K562 (cell line): Measurements from ENCODE around the gene POC5. TPM values are rescaled to one million over a fixed set of nuclear protein-coding genes. Genes with fewer than 3 reads are reported as not detected.

Experiments
- ATAC-seq: fragments of 200-7000 bp; cut with Tn5 transposase; 3 replicates; pipeline ENCODE4 v1.9.1; 2020; ENCODE audit warnings: moderate library complexity
- BruUV-seq: library from RNA; stranded (reverse); fragments of 400-500 nt; replicated peaks from 2 replicates; lab custom pipeline; 2021; lab: Mats Ljungman, UMichigan
- CTCF ChIA-PET: fragments of 300-600 bp; formaldehyde crosslinking; extraction: SDS; loops from one replicate; lab custom pipeline; 2021; ENCODE audit warnings: low intra/inter-chr PET ratio; lab: Yijun Ruan, JAX
- POLR2A ChIA-PET: fragments of 300-600, 350-650 bp; sonication (Branson Sonifier 250); formaldehyde crosslinking; extraction: SDS; loops from one replicate; lab custom pipeline; 2021; ENCODE audit warnings: antibody characterized with exemption, inconsistent platforms; lab: Yijun Ruan, JAX
- DNase-seq, 4 experiments: peaks; one replicate each; pipeline versions ENCODE4 v3.0.0 to v3.0.0-alpha.2; 2011 to 2018; ENCODE audit warnings: low spot score in 3 of 4, mixed read lengths in 3 of 4; ENCODE audit errors: extremely low read depth in 1 of 4
- FAIRE-seq: peaks from 2 replicates; lab custom pipeline; 2011; peaks lifted over from hg19 to GRCh38; lab: Jason Lieb, UNC
- H2AFZ ChIP-seq: 2 replicates; pipeline ENCODE4 v1.6.0; 2011; ENCODE audit warnings: low read depth, low read length, control low read depth, inconsistent platforms
- H3K27ac ChIP-seq: fragments of 200-600 bp; 3 replicates; pipeline ENCODE4 v1.8.0; 2011; ENCODE audit warnings: low read depth, mild to moderate bottlenecking, control low read depth, inconsistent platforms, low read length, moderate library complexity, mixed read lengths; ENCODE audit errors: extremely low read depth
- H3K27me3 ChIP-seq, 2 experiments: fragments of 300-600 bp in 1 of 2; 2 replicates in 1 of 2; 3 replicates in 1 of 2; pipeline versions ENCODE4 v1.6.0 to v1.8.0; 2011; ENCODE audit warnings: inconsistent platforms in 2 of 2, low read length in 2 of 2, mild to moderate bottlenecking in 1 of 2, mixed read lengths in 1 of 2, moderate library complexity in 1 of 2; ENCODE audit not compliant: control insufficient read depth in 2 of 2, insufficient read depth in 2 of 2
- H3K36me3 ChIP-seq: fragments of 300-600 bp; 3 replicates; pipeline ENCODE4 v1.8.0; 2011; ENCODE audit warnings: mild to moderate bottlenecking, low read length, inconsistent platforms; ENCODE audit not compliant: control insufficient read depth, insufficient read depth
- H3K4me1 ChIP-seq, 2 experiments: fragments of 200-600 bp in 1 of 2; replicated peaks in 1 of 2; 2 replicates in 1 of 2; 3 replicates in 1 of 2; pipeline versions ENCODE4 v1.5.1 to v1.8.0; 2011; ENCODE audit warnings: inconsistent platforms in 2 of 2, low read length in 2 of 2, mild to moderate bottlenecking in 1 of 2, mixed read lengths in 1 of 2, moderate library complexity in 1 of 2; ENCODE audit not compliant: control insufficient read depth in 2 of 2, insufficient read depth in 2 of 2
- H3K4me2 ChIP-seq: 2 replicates; pipeline ENCODE4 v1.6.1; 2011; ENCODE audit warnings: low read length, control low read depth, inconsistent platforms, mixed read lengths; ENCODE audit not compliant: insufficient read depth
- H3K4me3 ChIP-seq: fragments of 200-600 bp; sonication (generic), shearing (Covaris generic); 2 replicates; pipeline ENCODE4 v1.5.1; 2016; ENCODE audit warnings: control low read depth, inconsistent platforms
- H3K79me2 ChIP-seq: fragments of 200-600 bp; 3 replicates; pipeline ENCODE4 v1.8.0; 2011; ENCODE audit warnings: low read length, inconsistent platforms; ENCODE audit not compliant: control insufficient read depth, insufficient read depth
- H3K9ac ChIP-seq, 2 experiments: 2 replicates each; pipeline versions ENCODE4 v1.6.0 to v1.6.1; 2011; ENCODE audit warnings: low read depth in 2 of 2, low read length in 2 of 2, control low read depth in 1 of 2, inconsistent platforms in 1 of 2, mild to moderate bottlenecking in 1 of 2, mixed read lengths in 1 of 2; ENCODE audit not compliant: insufficient read depth in 1 of 2
- H3K9me1 ChIP-seq: one replicate; pipeline ENCODE4 v1.6.0; 2011; ENCODE audit warnings: inconsistent platforms, mild to moderate bottlenecking, low read length, moderate library complexity; ENCODE audit not compliant: control insufficient read depth, insufficient read depth
- H3K9me3 ChIP-seq: replicated peaks from 2 replicates; pipeline ENCODE4 v1.5.1; 2011; ENCODE audit warnings: low read depth, low read length, inconsistent platforms; ENCODE audit not compliant: control insufficient read depth, insufficient read depth
- H4K20me1 ChIP-seq: replicated peaks from 2 replicates; pipeline ENCODE4 v1.6.1; 2011; ENCODE audit warnings: low read length, inconsistent platforms, mixed read lengths; ENCODE audit not compliant: control insufficient read depth, insufficient read depth
- ADNP ChIP-seq: fragments of 200-800 bp; sonication (Bioruptor generic); IDR thresholded peaks from 2 replicates; pipeline ENCODE4 v1.6.1; 2016; ENCODE audit warnings: missing genetic modification characterization, missing compliant biosample characterization
- AFF4 ChIP-seq: sonication (generic); formaldehyde crosslinking; IDR thresholded peaks from 2 replicates; pipeline ENCODE4 v1.8.0; 2023; ENCODE audit warnings: mild to moderate bottlenecking, missing genetic modification reagents
- ATF3 ChIP-seq, 2 experiments: fragments of 450-650 bp in 1 of 2; sonication (generic) in 1 of 2; formaldehyde crosslinking in 1 of 2; IDR thresholded peaks in 1 of 2; conservative IDR thresholded peaks in 1 of 2; 2 replicates each; pipeline versions ENCODE4 v1.6.1 to v1.8.1; 2016 to 2023; ENCODE audit warnings: mild to moderate bottlenecking in 2 of 2, moderate library complexity in 2 of 2, inconsistent platforms in 1 of 2, missing genetic modification reagents in 1 of 2
- ESRRA ChIP-seq: fragments of 450-650 bp; IDR thresholded peaks from 2 replicates; pipeline ENCODE4 v1.6.1; 2014; ENCODE audit warnings: low read depth, mild to moderate bottlenecking, moderate library complexity, borderline replicate concordance
- FOXA3 ChIP-seq, 2 experiments: fragments of 450-650 bp in 1 of 2; sonication (generic) in 1 of 2; formaldehyde crosslinking; IDR thresholded peaks in 1 of 2; conservative IDR thresholded peaks in 1 of 2; 2 replicates each; pipeline versions ENCODE4 v1.4.0 to v1.8.0; 2020 to 2022; ENCODE audit warnings: mild to moderate bottlenecking in 2 of 2, missing genetic modification reagents in 1 of 2
- PBX2 ChIP-seq, 2 experiments: IDR thresholded peaks in 1 of 2; conservative IDR thresholded peaks in 1 of 2; 2 replicates each; pipeline ENCODE4 v1.6.1; 2016; ENCODE audit warnings: low read depth in 2 of 2, mild to moderate bottlenecking in 1 of 2, missing compliant biosample characterization in 1 of 2, missing genetic modification characterization in 1 of 2, moderate library complexity in 1 of 2
- SREBF2 ChIP-seq: sonication (generic); formaldehyde crosslinking; IDR thresholded peaks from 2 replicates; pipeline ENCODE4 v1.4.0; 2020; ENCODE audit warnings: mild to moderate bottlenecking, missing genetic modification reagents
- TBL1XR1 ChIP-seq, 2 experiments: IDR thresholded peaks; 2 replicates each; pipeline ENCODE4 v1.6.1; 2012; ENCODE audit warnings: improper control_type of control experiment in 2 of 2, low read length in 2 of 2, mild to moderate bottlenecking in 1 of 2
- TEAD1 ChIP-seq, 2 experiments: fragments of 450-650 bp in 1 of 2; sonication (generic) in 1 of 2; formaldehyde crosslinking; IDR thresholded peaks; 2 replicates each; pipeline versions ENCODE4 v1.4.0 to v1.8.0; 2020 to 2022; ENCODE audit warnings: mild to moderate bottlenecking in 2 of 2, missing genetic modification reagents in 1 of 2
- ZFP36 ChIP-seq: fragments of 150-350 bp; IDR thresholded peaks from 2 replicates; pipeline ENCODE4 v1.6.1; 2018; ENCODE audit warnings: low read length, low read depth; ENCODE audit not compliant: partially characterized antibody
- ZFPM2 ChIP-seq: fragments of 250-450 bp; sonication (Bioruptor Pico); IDR thresholded peaks from 2 replicates; pipeline ENCODE4 v1.5.1; 2022; ENCODE audit warnings: mild to moderate bottlenecking
- ZNF165 ChIP-seq: fragments of 250-450 bp; sonication (Bioruptor Pico); IDR thresholded peaks from 2 replicates; pipeline ENCODE4 v1.4.0; 2020; ENCODE audit warnings: borderline replicate concordance
- ZNF184 ChIP-seq: sonication (generic); formaldehyde crosslinking; IDR thresholded peaks from 2 replicates; pipeline ENCODE4 v1.5.0; 2020; ENCODE audit warnings: missing genetic modification reagents
- WGBS: fragments of 100-300 bp; shearing (Covaris generic); methylation state at CpG from one replicate; pipeline ENCODE4 v1.1.6; 2016; ENCODE audit warnings: low coverage, mixed read lengths; ENCODE audit not compliant: insufficient coverage; ENCODE audit errors: missing lambda C conversion rate; 5-methylcytosine and 5-hydroxymethylcytosine counted together
- in situ Hi-C: fragments of 300-500 bp; cut with MboI; formaldehyde crosslinking; loops from 4 replicates; pipeline ENCODE4 v1.15.0; 2018; ENCODE audit warnings: inconsistent platforms, mixed read lengths
- intact Hi-C: fragments of 100-400 bp; cut with micrococcal nuclease; formaldehyde crosslinking; loops from 2 replicates; pipeline ENCODE4 v1.14.2; 2022
- polyA plus RNA-seq, 8 experiments: library from polyadenylated mRNA; depleted of rRNA in 4 of 8; stranded (reverse) in 5 of 8; unstranded in 3 of 8; fragments of >200 nt; fragmentation: Nextera tagmentation in 2 of 8; fragmentation: Illumina TruSeq in 1 of 8; extraction: Ambion mirVana in 2 of 8; extraction: Trizol in 1 of 8; gene quantifications; 2 replicates each; pipeline versions ENCODE4 v1.2.1 to v1.2.3, GENCODE V29; 2011 to 2014; ENCODE audit warnings: inconsistent platforms in 1 of 8, missing spikeins in 1 of 8
- total RNA-seq, 7 experiments: library from RNA; depleted of rRNA in 6 of 7; stranded (reverse); fragments of >200 nt in 6 of 7; fragmentation: Illumina TruSeq in 2 of 7; extraction: Trizol in 2 of 7; gene quantifications; 2 replicates each; pipeline versions ENCODE4 v1.2.1 to v1.2.3, GENCODE V29; 2011 to 2021; ENCODE audit warnings: low replicate concordance in 1 of 7

The POC5 gene
- total and polyA plus RNA-seq, 9 of the 15 experiments (the other 6 are each of a cell fraction or from before 2014, with no cell fraction given), result 14.5 to 38.2 (median 27.0) TPM

DNA sequence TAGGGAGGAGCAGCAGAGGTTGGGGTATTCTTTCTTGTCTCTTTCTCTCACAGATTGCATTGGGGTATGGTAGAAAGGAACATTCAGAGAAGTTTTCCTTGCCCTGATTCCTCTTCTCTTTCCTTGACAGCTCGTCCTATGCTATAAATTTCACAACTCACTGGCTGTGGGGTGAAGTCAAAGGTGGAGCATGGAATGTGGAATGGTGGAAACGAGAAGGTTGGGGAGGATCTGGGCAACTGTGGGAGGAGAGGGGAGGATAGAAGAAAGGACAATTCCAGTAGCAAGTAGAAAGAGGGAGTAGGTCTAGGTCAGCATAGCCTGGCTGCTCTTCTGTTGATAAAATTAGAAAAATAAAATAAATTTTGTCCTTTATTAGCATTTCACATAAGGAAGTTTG, 39.0 kb upstream of the POC5 start (continued):
- TF ChIP-seq ZNF184 (CRISPR knock-in tag) (no peak), SREBF2 (CRISPR knock-in tag) (no peak), ESRRA (no peak)

DNA sequence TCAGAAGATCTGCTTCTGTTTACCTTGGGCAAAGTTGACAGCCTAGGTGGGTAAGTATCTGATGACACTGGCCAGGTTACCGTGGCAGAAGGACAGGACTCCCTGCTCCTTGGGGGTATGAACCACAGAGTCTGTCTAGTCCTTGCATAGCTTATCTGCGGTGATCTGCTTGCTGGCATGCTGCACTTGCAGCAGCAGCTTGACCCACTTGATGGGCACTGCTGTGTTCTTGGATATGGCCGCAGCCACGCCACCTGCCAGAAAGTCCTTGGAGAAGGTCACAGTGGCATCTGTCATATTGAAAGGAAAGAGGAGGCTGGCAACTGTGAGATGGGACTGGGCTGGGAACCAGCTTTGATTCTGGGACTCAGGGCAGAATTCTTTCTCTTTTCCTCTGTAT, 35.9 kb upstream of the POC5 start:
- peaks cover 0 to 10% of the 10 kb centered on the region in 2 experiments; a peak in 3 of 5 replicates for H3K27me3 ChIP-seq
- WGBS, result 0% methylated on average over 4 of the region's 4 CpGs
- intact Hi-C loops, result no loop called here
- no peak for TF ChIP-seq ATF3 (IDR thresholded peaks at IDR 0.05)
- no peak for TF ChIP-seq ATF3 (CRISPR knock-in tag; conservative IDR thresholded peaks at IDR 0.05)
- TF ChIP-seq ZFP36, result no peak
- TF ChIP-seq TBL1XR1 (IDR thresholded peaks at IDR 0.05; ENCODE audit: low read length in 2 of 2), result no peak
- TF ChIP-seq ADNP, result no peak
- no peak for TF ChIP-seq TEAD1 (CRISPR knock-in tag; IDR thresholded peaks at IDR 0.05)
- TF ChIP-seq ZFPM2 (CRISPR knock-in tag), result no peak
- no peak for TF ChIP-seq FOXA3 (CRISPR knock-in tag; conservative IDR thresholded peaks at IDR 0.05 in 1 of 2, IDR thresholded peaks at IDR 0.05 in 1 of 2)
- TF ChIP-seq AFF4 (CRISPR knock-in tag), result no peak
- no peak for TF ChIP-seq PBX2 (CRISPR knock-in tag; IDR thresholded peaks at IDR 0.05; ENCODE audit: low read depth)
- no peak for TF ChIP-seq PBX2 (tag; conservative IDR thresholded peaks at IDR 0.05; ENCODE audit: low read depth)
- TF ChIP-seq ZNF165 (CRISPR knock-in tag), result no peak

More for the DNA sequence above, 35.9 kb upstream of the POC5 start:
- ChIA-PET CTCF (no interaction called here), POLR2A (interaction anchor here (1.0 kb wide), 1 partner anchor 36 kb away, joined by 4 read pairs; the partner anchor contains the start of gene POC5)
- ATAC-seq (no peak), DNase-seq (no peak), FAIRE-seq (no peak)
- H3K4me3 ChIP-seq, result no peak overlapping the region
- in situ Hi-C loops, result no loop called here
- no peaks in the 10 kb centered on the region for H3K36me3 ChIP-seq
- no peaks in the 10 kb centered on the region for H3K79me2 ChIP-seq
- H3K4me1 ChIP-seq, result no peaks in the 10 kb centered on the region
- no peak overlapping the region for H3K27ac ChIP-seq
- H2AFZ ChIP-seq, result no peak overlapping the region
- H3K9ac ChIP-seq, result no peak overlapping the region
- no peaks in the 10 kb centered on the region for H4K20me1 ChIP-seq
- H3K4me2 ChIP-seq, result no peak overlapping the region
- H3K9me3 ChIP-seq, result no peaks in the 10 kb centered on the region
- no TSS peak for BruUV-seq
- H3K9me1 ChIP-seq, result no peaks in the 10 kb centered on the region
